Measurements from ENCODE around the gene MYOD1. TPM values are rescaled to one million over a fixed set of nuclear protein-coding genes. Genes with fewer than 3 reads are reported as not detected.

MYOD1 gene
- total and polyA plus RNA-seq, 3 experiments from 2014 or later = not detected

GRCh38 chr11:17714356-17714854 is 5.0 kb upstream of the MYOD1 start:
- no peak overlapping the region for H3K27ac ChIP-seq (ENCODE audit: low read depth, low read length)
- ChIA-PET POLR2A (no interaction called here), CTCF (no interaction called here)

GRCh38 chr11:17714870-17715269 is 4.5 kb upstream of the MYOD1 start:
- no peak overlapping the region for H3K27ac ChIP-seq (ENCODE audit: low read depth, low read length)
- Mint-ChIP-seq H3K4me3 (no peak overlapping the region), H3K36me3 (no peaks in the 10 kb centered on the region), H3K27ac (no peak overlapping the region), H3K4me1 (no peaks in the 10 kb centered on the region), H3K27me3 (peaks cover 4 to 17% of the 10 kb centered on the region in 2 donors), H3K9me3 (no peaks in the 10 kb centered on the region)
- DNase-seq = no peak
- POLR2A ChIA-PET = no interaction called here
- H3K36me3 ChIP-seq (ENCODE audit: insufficient read depth, low read length) = no peaks in the 10 kb centered on the region
- no peaks in the 10 kb centered on the region for H3K27me3 ChIP-seq (ENCODE audit: insufficient read depth, low read length, poor library complexity, severe bottlenecking)
- no peaks in the 10 kb centered on the region for H3K4me1 ChIP-seq (ENCODE audit: insufficient read depth, low read length)
- H3K9me3 ChIP-seq (ENCODE audit: low read length) = no peaks in the 10 kb centered on the region
- no peak overlapping the region for H3K4me3 ChIP-seq (ENCODE audit: low read length)
- CTCF ChIA-PET = no interaction called here

More at GRCh38 chr11:17714356-17714854, 5.0 kb upstream of the MYOD1 start:
- no peaks in the 10 kb centered on the region for H3K36me3 ChIP-seq (ENCODE audit: insufficient read depth, low read length)
- Mint-ChIP-seq H3K4me1 (no peaks in the 10 kb centered on the region), H3K36me3 (no peaks in the 10 kb centered on the region), H3K27me3 (peaks cover 4 to 17% of the 10 kb centered on the region in 2 donors), H3K4me3 (no peak overlapping the region), H3K9me3 (no peaks in the 10 kb centered on the region), H3K27ac (no peak overlapping the region)
- H3K9me3 ChIP-seq (ENCODE audit: low read length) = no peaks in the 10 kb centered on the region
- no peak for DNase-seq
- no peaks in the 10 kb centered on the region for H3K27me3 ChIP-seq (ENCODE audit: insufficient read depth, low read length, poor library complexity, severe bottlenecking)
- no peaks in the 10 kb centered on the region for H3K4me1 ChIP-seq (ENCODE audit: insufficient read depth, low read length)
- H3K4me3 ChIP-seq (ENCODE audit: low read length) = no peak overlapping the region

- no peaks in the 10 kb centered on the region for H3K4me1 ChIP-seq (ENCODE audit: insufficient read depth, low read length)
- no peak overlapping the region for H3K4me3 ChIP-seq (ENCODE audit: low read length)
- no peak for DNase-seq
- no peaks in the 10 kb centered on the region for H3K27me3 ChIP-seq (ENCODE audit: insufficient read depth, low read length, poor library complexity, severe bottlenecking)
- POLR2A ChIA-PET = no interaction called here
- Mint-ChIP-seq H3K27ac (no peak overlapping the region), H3K36me3 (no peaks in the 10 kb centered on the region), H3K4me1 (no peaks in the 10 kb centered on the region), H3K27me3 (peaks cover 7 to 17% of the 10 kb centered on the region in 2 donors), H3K4me3 (no peak overlapping the region), H3K9me3 (no peaks in the 10 kb centered on the region)
- H3K9me3 ChIP-seq (ENCODE audit: low read length) = no peaks in the 10 kb centered on the region
- CTCF ChIA-PET = no interaction called here
- no peaks in the 10 kb centered on the region for H3K36me3 ChIP-seq (ENCODE audit: insufficient read depth, low read length)
- H3K27ac ChIP-seq (ENCODE audit: low read depth, low read length) = no peak overlapping the region
These were observed 2.6 kb upstream of the MYOD1 start for GRCh38 chr11:17716807-17717206.

GRCh38 chr11:17718015-17718414 is 1.4 kb upstream of the MYOD1 start:
- Histone ChIP-seq H3K36me3 (ENCODE audit: insufficient read depth, low read length) (no peaks in the 10 kb centered on the region), H3K27me3 (ENCODE audit: insufficient read depth, low read length, poor library complexity, severe bottlenecking) (peaks cover 5% of the 10 kb centered on the region), H3K9me3 (ENCODE audit: low read length) (no peaks in the 10 kb centered on the region), H3K4me3 (ENCODE audit: low read length) (no peak overlapping the region), H3K27ac (ENCODE audit: low read depth, low read length) (no peak overlapping the region), H3K4me1 (ENCODE audit: insufficient read depth, low read length) (no peaks in the 10 kb centered on the region)
- no peaks in the 10 kb centered on the region for H3K4me1 Mint-ChIP-seq
- no peak overlapping the region for H3K27ac Mint-ChIP-seq
- peaks cover 18 to 25% of the 10 kb centered on the region in 2 donors for H3K27me3 Mint-ChIP-seq
- H3K4me3 Mint-ChIP-seq = no peak overlapping the region
- H3K9me3 Mint-ChIP-seq = no peaks in the 10 kb centered on the region
- POLR2A ChIA-PET = no interaction called here
- CTCF ChIA-PET = interaction anchor here (1.4 kb wide), 1 partner anchor 13 kb away, joined by 5 read pairs; no protein-coding TSS in a partner anchor
- no peaks in the 10 kb centered on the region for H3K36me3 Mint-ChIP-seq
- peak in 1 of 5 donors; percentile 12 for DNase-seq

- DNase-seq = peak in 1 of 5 donors; percentile 21
- Histone ChIP-seq H3K27ac (ENCODE audit: low read depth, low read length) (no peak overlapping the region), H3K4me3 (ENCODE audit: low read length) (no peak overlapping the region), H3K27me3 (ENCODE audit: insufficient read depth, low read length, poor library complexity, severe bottlenecking) (peaks cover 7% of the 10 kb centered on the region), H3K4me1 (ENCODE audit: insufficient read depth, low read length) (no peaks in the 10 kb centered on the region), H3K36me3 (ENCODE audit: insufficient read depth, low read length) (no peaks in the 10 kb centered on the region), H3K9me3 (ENCODE audit: low read length) (no peaks in the 10 kb centered on the region)
- Mint-ChIP-seq H3K36me3 (no peaks in the 10 kb centered on the region), H3K4me1 (no peaks in the 10 kb centered on the region), H3K9me3 (no peaks in the 10 kb centered on the region), H3K27me3 (peaks cover 21 to 27% of the 10 kb centered on the region in 2 donors), H3K27ac (no peak overlapping the region), H3K4me3 (no peak overlapping the region)
- CTCF ChIA-PET = interaction anchor here (1.4 kb wide), 1 partner anchor 13 kb away, joined by 5 read pairs; no protein-coding TSS in a partner anchor
- POLR2A ChIA-PET = no interaction called here
These were observed 835 bp upstream of the MYOD1 start for GRCh38 chr11:17718510-17718962.

- DNase-seq = peak in 1 of 5 donors; percentile 19
- Histone ChIP-seq H3K27ac (ENCODE audit: low read depth, low read length) (no peak overlapping the region), H3K4me3 (ENCODE audit: low read length) (no peak overlapping the region), H3K27me3 (ENCODE audit: insufficient read depth, low read length, poor library complexity, severe bottlenecking) (peaks cover 7% of the 10 kb centered on the region), H3K9me3 (ENCODE audit: low read length) (no peaks in the 10 kb centered on the region), H3K4me1 (ENCODE audit: insufficient read depth, low read length) (no peaks in the 10 kb centered on the region), H3K36me3 (ENCODE audit: insufficient read depth, low read length) (no peaks in the 10 kb centered on the region)
- Mint-ChIP-seq H3K9me3 (no peaks in the 10 kb centered on the region), H3K27me3 (peaks cover 28 to 35% of the 10 kb centered on the region in 2 donors), H3K4me1 (no peaks in the 10 kb centered on the region), H3K36me3 (no peaks in the 10 kb centered on the region), H3K27ac (no peak overlapping the region), H3K4me3 (no peak overlapping the region)
- ChIA-PET POLR2A (no interaction called here), CTCF (interaction anchor here (1.2 kb wide), 1 partner anchor 11 kb away, joined by 3 read pairs; no protein-coding TSS in a partner anchor)
These were observed 796 bp downstream of the MYOD1 start for GRCh38 chr11:17719938-17720795.

- Histone ChIP-seq H3K4me3 (ENCODE audit: low read length) (no peak overlapping the region), H3K36me3 (ENCODE audit: insufficient read depth, low read length) (no peaks in the 10 kb centered on the region), H3K4me1 (ENCODE audit: insufficient read depth, low read length) (no peaks in the 10 kb centered on the region), H3K27me3 (ENCODE audit: insufficient read depth, low read length, poor library complexity, severe bottlenecking) (peaks cover 7% of the 10 kb centered on the region), H3K27ac (ENCODE audit: low read depth, low read length) (no peak overlapping the region), H3K9me3 (ENCODE audit: low read length) (no peaks in the 10 kb centered on the region)
- Mint-ChIP-seq H3K36me3 (no peaks in the 10 kb centered on the region), H3K27me3 (peaks cover 31 to 40% of the 10 kb centered on the region in 2 donors), H3K4me1 (no peaks in the 10 kb centered on the region), H3K9me3 (no peaks in the 10 kb centered on the region), H3K27ac (no peak overlapping the region), H3K4me3 (no peak overlapping the region)
- DNase-seq = peak in 1 of 5 donors; percentile 11
- ChIA-PET CTCF (interaction anchor here (1.2 kb wide), 1 partner anchor 10 kb away, joined by 3 read pairs; no protein-coding TSS in a partner anchor), POLR2A (no interaction called here)
These were observed 1.4 kb downstream of the MYOD1 start for GRCh38 chr11:17720796-17721171.

- peaks cover 7% of the 10 kb centered on the region for H3K27me3 ChIP-seq (ENCODE audit: insufficient read depth, low read length, poor library complexity, severe bottlenecking)
- H3K4me3 Mint-ChIP-seq = no peak overlapping the region
- H3K9me3 ChIP-seq (ENCODE audit: low read length) = no peaks in the 10 kb centered on the region
- H3K4me1 ChIP-seq (ENCODE audit: insufficient read depth, low read length) = no peaks in the 10 kb centered on the region
- peaks cover 31 to 42% of the 10 kb centered on the region in 2 donors for H3K27me3 Mint-ChIP-seq
- H3K9me3 Mint-ChIP-seq = no peaks in the 10 kb centered on the region
- peak in 1 of 5 donors; percentile 35 for DNase-seq
- CTCF ChIA-PET = interaction anchor here (1.2 kb wide), 2 partner anchors 9 kb away, joined by 3 to 4 read pairs; no protein-coding TSS in a partner anchor
- POLR2A ChIA-PET = no interaction called here
- H3K27ac Mint-ChIP-seq = no peak overlapping the region
- H3K36me3 ChIP-seq (ENCODE audit: insufficient read depth, low read length) = no peaks in the 10 kb centered on the region
- H3K4me1 Mint-ChIP-seq = no peaks in the 10 kb centered on the region
- H3K27ac ChIP-seq (ENCODE audit: low read depth, low read length) = no peak overlapping the region
- no peak overlapping the region for H3K4me3 ChIP-seq (ENCODE audit: low read length)
- no peaks in the 10 kb centered on the region for H3K36me3 Mint-ChIP-seq
These were observed 2.0 kb downstream of the MYOD1 start for GRCh38 chr11:17721242-17721999.
